Neural cell (in vitro differentiated cells): Measurements from ENCODE around the gene RFTN1.

Experiments used
- EP300 ChIP-seq: fragments of 450-650 bp; conservative IDR thresholded peaks from 2 replicates; pipeline ENCODE4 v1.6.1; 2014; ENCODE audit warnings: antibody characterized with exemption, mild to moderate bottlenecking, moderate library complexity; ENCODE audit not compliant: poor library complexity, severe bottlenecking
- RAD21 ChIP-seq: fragments of 450-650 bp; conservative IDR thresholded peaks from 2 replicates; pipeline ENCODE4 v1.6.1; 2014; ENCODE audit warnings: antibody characterized with exemption, mild to moderate bottlenecking, moderate library complexity
- TF ChIP-seq, protein P1 (sequence below): fragments of 450-650 bp; IDR thresholded peaks from 2 replicates; pipeline ENCODE4 v1.5.1; 2014; ENCODE audit warnings: antibody characterized with exemption, mild to moderate bottlenecking, moderate library complexity; ENCODE audit not compliant: poor library complexity, severe bottlenecking

DNA sequence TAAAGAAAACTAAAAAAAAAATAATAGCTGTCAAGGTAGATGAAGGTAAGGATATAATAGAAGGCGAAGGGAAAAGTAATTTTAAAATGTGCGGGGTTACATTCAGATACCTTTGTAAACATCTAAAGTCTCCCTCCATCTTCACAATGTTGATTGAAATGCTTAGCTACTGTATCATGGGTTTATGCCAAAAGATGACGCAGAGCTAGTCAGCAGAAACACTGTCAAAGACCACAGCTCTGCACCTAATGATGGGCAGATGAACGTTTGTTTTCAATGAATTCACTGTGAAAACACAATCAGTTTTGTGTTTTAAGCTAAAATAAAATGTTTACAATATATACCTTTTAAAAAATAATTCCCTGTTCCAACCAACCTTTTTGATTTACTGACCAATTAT, 61.2 kb downstream of the RFTN1 start:
- TF ChIP-seq, protein P1, sequence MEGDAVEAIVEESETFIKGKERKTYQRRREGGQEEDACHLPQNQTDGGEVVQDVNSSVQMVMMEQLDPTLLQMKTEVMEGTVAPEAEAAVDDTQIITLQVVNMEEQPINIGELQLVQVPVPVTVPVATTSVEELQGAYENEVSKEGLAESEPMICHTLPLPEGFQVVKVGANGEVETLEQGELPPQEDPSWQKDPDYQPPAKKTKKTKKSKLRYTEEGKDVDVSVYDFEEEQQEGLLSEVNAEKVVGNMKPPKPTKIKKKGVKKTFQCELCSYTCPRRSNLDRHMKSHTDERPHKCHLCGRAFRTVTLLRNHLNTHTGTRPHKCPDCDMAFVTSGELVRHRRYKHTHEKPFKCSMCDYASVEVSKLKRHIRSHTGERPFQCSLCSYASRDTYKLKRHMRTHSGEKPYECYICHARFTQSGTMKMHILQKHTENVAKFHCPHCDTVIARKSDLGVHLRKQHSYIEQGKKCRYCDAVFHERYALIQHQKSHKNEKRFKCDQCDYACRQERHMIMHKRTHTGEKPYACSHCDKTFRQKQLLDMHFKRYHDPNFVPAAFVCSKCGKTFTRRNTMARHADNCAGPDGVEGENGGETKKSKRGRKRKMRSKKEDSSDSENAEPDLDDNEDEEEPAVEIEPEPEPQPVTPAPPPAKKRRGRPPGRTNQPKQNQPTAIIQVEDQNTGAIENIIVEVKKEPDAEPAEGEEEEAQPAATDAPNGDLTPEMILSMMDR: no peak
- TF ChIP-seq EP300 (no peak), RAD21 (no peak)
